Frontal cortex (tissue), 4 donors: ENCODE results near the gene MAN1C1. TPM values are rescaled to one million over a fixed set of nuclear protein-coding genes. Genes with fewer than 3 reads are reported as not detected.
A peak's percentile ranks its signal among the peaks of the same experiment; 100 is the strongest.

Source experiments
- DNase-seq, 2 donors: peaks; one replicate each; pipeline ENCODE4 v3.0.0; 2012; ENCODE audit warnings: low spot score in 2 of 2
- FAIRE-seq: peaks from 2 replicates; lab custom pipeline; 2012; peaks lifted over from hg19 to GRCh38; lab: Jason Lieb, UNC
- total RNA-seq: library from RNA; depleted of rRNA; stranded (reverse); fragments of >200 nt; gene quantifications from one replicate; pipeline ENCODE4 v1.2.3, GENCODE V29; 2014
- donor health status: control.
- donor health status: control.
- donor health status: control.

Gene MAN1C1
- total RNA-seq, 1 donor from 2014 or later: 5.3 TPM

- DNase-seq (no peak), FAIRE-seq (no peak)
Observed at GRCh38 chr1:25803368-25803767, 186.8 kb downstream of the MAN1C1 start.

GRCh38 chr1:25804244-25804963 is 187.8 kb downstream of the MAN1C1 start:
- no peak for FAIRE-seq
- DNase-seq: no peak

DNA sequence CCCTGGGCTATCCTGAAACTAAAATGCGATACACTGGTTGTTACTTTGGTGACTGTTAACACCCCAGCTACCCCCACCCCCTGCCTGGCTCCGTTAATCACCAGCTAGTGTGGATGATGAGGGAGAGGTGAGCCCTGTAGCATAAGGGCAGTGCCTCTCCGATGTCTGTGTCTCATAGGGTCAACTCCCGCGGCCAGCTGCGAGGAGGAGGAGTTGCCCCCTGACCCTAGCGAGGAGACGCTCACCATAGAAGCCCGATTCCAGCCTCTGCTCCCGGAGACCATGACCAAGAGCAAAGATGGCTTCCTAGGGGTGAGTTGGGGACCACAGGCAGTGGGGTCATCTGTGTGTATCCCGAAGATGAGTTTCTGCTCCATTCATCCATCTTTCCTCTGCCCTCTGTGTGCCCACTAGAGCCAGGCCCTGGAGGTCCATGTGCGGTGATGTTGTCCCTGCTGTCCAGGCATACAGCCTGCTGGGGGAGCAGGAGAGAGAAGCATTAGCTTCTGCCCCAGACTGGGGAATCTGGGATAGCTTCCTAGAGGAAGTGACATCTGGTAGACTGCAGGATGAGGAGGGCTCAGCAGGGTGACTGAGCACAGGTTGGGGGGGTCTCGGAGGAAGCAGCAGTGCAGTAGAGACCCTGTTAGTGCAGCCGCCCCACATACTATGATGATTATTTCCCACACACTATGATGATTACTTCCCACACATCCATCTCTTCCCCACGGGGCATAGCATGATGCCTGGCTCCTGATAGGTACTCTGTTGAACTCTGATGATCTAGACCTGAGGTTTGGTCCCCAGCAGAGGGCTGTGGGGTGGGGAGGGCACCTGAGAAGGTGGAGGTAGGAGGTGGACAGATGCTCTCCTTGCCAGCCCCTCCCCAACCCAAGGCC is 188.6 kb downstream of the MAN1C1 start:
- DNase-seq (no peak), FAIRE-seq (no peak)

DNA sequence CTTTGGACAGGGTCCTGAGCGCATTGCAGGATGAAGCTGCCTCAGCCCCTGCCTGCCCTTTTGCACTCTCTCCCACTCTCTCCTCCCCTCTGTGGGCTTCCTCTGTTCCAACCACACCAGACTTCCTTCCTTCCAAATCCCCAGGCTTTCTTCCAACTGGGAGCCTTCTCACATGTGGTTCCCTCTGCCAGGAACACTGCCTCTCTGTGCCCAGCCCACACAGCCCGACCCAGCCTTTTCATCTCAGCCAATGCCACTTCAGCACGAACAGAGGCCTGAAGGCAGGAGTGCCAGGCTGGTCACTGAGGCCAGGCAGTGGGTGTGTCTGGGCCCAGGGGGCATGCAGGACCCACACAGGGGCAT is 189.3 kb downstream of the MAN1C1 start:
- FAIRE-seq (no peak), DNase-seq (peak; percentile 58 to 65)

DNA sequence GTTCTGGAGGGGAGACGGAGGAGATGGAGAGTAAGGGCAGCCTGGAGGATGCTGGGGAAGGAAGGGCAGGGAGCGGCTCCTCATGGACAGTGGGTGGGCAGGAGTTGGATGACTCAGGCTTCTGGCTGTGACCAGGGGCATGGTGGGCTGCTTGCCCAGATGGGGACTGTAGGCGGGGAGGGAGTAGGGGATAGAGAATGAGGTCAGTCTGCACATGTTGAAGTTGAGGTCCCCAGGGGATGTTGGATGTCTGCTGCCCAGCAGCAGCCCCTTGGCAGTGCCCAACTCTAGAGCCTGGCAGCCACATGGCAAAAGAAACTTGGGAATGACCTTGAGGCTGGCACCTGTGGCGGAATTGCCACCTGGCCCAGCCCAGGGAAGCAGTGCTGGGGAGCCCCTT is 189.8 kb downstream of the MAN1C1 start:
- no peak for DNase-seq

DNA sequence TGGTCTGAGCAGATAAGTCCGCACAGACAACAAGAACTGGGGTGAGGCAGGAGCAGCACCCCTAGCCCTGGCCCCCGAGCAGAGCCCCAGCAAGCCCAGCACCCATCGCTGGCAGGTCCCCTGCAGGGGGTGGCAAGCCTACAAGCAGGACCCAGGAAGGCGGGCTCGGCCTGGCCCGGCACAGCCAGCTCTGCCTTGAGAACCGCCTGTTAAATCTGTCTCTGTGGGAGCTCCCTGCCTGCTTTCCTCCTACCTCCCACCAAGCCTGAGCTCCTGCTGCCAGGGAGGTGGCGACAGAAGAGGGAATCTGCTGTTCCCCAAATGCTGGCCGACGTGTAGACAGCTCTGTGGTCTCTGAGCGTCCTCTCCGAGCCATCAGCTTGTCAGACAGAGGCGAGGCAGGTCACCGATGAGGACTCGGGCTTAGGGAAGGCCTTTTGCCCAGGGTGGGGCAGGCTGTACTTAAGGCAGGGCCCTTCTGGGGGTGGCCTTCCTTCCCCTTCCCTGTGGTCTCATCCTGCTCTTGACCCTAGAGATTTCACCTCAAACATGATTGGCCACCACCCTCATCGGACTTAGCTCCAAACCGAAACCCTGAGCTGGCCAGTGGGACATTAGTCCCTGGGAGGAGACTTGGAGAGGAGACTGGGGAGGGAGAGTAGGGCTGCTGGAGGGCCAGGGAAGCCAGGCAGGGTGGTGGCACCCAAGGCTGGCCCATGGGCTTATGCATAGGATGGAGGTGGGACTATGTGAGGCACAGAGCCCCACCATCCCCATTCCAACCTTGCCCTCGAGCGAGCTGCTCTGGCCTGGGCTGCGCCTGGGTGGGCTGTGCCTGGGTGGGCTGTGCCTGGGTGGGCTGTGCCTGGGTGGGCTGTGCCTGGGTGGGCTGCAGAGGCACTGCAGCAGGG is 191.1 kb downstream of the MAN1C1 start:
- FAIRE-seq (no peak), DNase-seq (no peak)

More for the DNA sequence above, 189.8 kb downstream of the MAN1C1 start:
- no peak for FAIRE-seq

- FAIRE-seq (no peak), DNase-seq (no peak)
Observed at GRCh38 chr1:25808481-25809244, 192.1 kb downstream of the MAN1C1 start.

DNA sequence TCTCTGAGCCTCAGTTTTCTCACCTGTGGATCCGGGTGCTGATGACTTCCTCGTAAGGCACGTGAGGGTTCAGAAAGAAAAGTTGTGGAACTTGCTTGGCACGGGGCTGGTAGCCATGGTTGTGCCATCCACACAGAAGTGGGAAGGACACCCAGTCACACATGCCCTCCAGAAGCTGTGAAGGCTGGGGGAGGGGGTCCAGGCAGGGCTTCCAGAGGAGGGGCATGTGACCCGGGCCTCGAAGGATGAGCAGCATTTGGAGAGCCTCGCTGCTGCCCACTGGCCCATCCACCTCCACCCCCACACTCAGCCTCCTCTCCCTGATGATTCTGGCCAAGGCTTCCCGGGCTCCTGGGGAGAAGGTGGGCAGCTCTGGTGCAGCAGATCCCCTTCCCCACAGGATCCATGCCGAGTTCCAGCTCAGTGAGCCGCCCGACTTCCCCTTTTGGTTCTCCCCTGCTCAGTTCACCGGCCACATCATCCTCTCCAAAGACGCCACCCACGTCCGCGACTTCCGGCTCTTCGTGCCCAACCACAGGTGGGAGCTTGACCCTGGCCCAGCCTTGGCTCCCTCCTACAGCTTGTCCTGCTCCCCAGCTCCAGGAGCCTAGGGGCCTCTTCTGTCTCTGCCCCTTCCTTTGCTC is 192.8 kb downstream of the MAN1C1 start:
- no peak for DNase-seq
- FAIRE-seq: no peak

- FAIRE-seq (no peak), DNase-seq (no peak)
Observed at GRCh38 chr1:25809929-25810328, 193.3 kb downstream of the MAN1C1 start.

GRCh38 chr1:25810341-25811299 is 194.0 kb downstream of the MAN1C1 start:
- peak; percentile 75 to 84 for DNase-seq
- FAIRE-seq: no peak

GRCh38 chr1:25811384-25812082 is 194.9 kb downstream of the MAN1C1 start:
- no peak for FAIRE-seq
- no peak for DNase-seq

- DNase-seq (no peak), FAIRE-seq (no peak)
Observed at GRCh38 chr1:25813071-25813733, 196.6 kb downstream of the MAN1C1 start.

DNA sequence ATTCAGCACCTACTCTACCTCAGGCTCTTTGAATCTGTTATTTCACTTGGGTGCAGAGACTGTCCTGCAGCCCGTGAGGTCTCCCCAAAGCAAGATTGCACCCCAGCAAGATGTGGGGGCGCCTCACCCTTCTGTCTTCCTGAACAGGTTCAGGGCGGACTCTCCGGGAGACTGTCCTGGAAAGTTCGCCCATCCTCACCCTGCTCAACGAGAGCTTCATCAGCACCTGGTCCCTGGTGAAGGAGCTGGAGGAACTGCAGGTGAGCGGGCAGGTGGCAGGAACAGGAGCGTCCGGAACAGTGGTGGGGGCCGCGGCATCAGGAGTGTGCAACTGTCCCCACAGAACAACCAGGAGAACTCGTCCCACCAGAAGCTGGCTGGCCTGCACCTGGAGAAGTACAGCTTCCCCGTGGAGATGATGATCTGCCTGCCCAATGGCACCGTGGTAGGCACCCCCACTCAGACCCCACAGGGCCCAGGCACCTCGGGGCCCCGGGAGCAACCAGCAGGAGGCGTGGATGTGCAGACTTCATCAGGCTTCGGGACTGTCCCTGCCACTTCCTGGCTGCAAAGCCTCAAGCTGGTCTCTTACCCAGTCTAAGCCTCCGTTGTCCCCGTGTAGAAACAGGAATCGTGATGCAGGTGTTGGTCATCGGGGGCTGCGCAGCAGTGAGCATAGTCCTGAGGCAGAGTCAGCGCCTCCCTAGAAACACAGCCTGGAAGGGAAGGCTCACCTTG is 197.3 kb downstream of the MAN1C1 start:
- no peak for FAIRE-seq
- no peak for DNase-seq

GRCh38 chr1:25814549-25815087 is 198.0 kb downstream of the MAN1C1 start:
- no peak for FAIRE-seq
- DNase-seq: no peak

- FAIRE-seq (no peak), DNase-seq (no peak)
Observed at GRCh38 chr1:25815208-25816111, 198.9 kb downstream of the MAN1C1 start.
